HG02678 (cell line): ENCODE data around the gene OTUB2.

Source experiments
- ATAC-seq: cut with Tn5 transposase; IDR thresholded peaks from one replicate; pipeline ENCODE4 v1.9.1; 2021; ENCODE audit warnings: mild to moderate bottlenecking, moderate library complexity; ENCODE audit not compliant: unreplicated experiment

OTUB2 gene

DNA sequence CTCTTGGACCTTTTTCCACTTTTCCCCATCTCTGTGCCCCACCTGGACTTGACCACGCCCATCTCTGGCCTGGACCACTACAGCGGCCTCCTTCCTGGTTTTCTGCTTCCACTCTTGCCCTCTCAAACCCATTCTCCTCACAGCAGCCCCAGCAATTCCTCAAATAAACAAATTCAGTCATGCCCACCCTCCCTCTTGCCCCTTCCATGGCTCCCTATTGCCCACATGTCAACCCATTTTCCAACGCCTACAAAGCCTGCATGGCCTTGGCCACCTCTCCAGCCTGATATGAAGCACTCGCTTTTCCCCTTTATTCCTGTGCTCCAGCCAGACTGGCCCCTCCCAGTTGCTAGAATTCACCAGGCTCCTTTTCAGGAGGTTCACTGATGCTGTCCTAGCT is 5.9 kb upstream of the OTUB2 start:
- ATAC-seq, result no peak

GRCh38 chr14:94021001-94021400 is 5.1 kb upstream of the OTUB2 start:
- ATAC-seq, result no peak

GRCh38 chr14:94021416-94022157 is 4.6 kb upstream of the OTUB2 start:
- ATAC-seq, result no peak

- no peak for ATAC-seq
These were observed 3.4 kb upstream of the OTUB2 start for GRCh38 chr14:94022532-94023411.

- ATAC-seq, result no peak
These were observed 1.6 kb upstream of the OTUB2 start for GRCh38 chr14:94024549-94024948.

- no peak for ATAC-seq
These were observed 420 bp upstream of the OTUB2 start for GRCh38 chr14:94025720-94026119.

- ATAC-seq, result no peak
These were observed 839 bp downstream of the OTUB2 start for GRCh38 chr14:94026889-94027469.

GRCh38 chr14:94027566-94028449 is 1.7 kb downstream of the OTUB2 start:
- no peak for ATAC-seq

- no peak for ATAC-seq
These were observed 2.3 kb downstream of the OTUB2 start for GRCh38 chr14:94028450-94028826.

DNA sequence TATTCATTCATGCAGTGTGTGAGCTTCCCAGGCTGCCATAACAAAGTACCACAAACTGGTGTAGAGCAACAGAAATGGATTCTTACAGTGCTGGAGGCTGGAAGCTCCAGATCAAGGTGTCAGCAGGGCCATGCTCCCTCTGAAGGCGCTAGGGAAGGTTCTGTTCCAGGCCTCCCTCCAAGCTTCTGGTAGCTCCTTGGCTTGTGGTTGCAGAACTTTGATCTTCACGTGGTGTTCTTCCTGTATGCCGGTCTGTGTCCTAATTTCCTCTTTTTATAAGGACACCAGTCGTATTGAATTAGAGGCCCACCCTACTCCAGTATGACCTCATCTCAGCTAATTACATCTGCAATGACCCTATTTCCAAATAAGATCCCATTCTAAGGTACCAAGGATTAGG is 3.1 kb downstream of the OTUB2 start:
- ATAC-seq, result no peak

DNA sequence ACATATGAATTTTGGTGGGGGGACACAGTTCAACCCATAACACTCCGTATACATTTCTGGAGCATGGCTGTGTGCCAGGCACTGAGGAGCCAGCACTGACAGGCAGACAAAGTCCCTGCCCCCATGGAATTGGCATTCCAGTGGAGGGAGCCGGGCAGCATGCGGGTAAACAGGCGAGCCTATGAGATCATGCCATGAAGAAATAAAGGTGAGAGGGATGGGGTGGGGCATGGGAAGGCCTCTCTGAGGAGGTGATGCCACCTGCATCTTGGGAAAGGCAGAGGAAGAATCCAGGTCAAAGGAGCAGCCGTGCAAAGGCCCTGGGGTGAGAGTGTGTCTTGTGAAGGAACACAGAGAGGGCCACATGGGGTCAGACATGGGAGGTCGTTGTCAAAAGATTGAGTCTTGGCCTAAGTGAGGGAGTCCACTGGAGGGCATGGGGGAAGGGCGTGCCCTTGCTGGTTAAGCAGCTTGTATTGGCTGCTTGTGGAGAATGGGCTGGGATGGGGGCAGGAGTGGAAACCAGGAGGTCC is 3.6 kb downstream of the OTUB2 start:
- no peak for ATAC-seq

DNA sequence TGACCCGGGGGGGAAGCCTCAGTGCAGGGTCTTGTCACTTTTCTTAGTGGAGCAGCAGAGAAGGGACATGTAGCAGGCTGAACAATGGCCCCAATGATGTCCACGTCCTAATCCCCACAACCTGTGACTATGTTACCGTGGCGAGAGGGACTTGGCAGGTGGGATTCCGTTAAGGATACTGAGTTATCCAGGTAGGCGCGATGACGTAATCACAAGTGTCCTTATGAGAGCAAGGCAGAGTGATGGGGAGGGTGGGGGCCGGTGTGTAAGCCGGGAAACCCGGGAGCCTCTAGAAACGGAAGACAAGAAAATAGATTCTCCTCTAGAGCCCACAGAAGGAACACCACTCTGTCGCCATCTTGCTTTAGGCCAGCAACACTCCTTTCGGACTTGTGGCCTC is 4.4 kb downstream of the OTUB2 start:
- no peak for ATAC-seq

DNA sequence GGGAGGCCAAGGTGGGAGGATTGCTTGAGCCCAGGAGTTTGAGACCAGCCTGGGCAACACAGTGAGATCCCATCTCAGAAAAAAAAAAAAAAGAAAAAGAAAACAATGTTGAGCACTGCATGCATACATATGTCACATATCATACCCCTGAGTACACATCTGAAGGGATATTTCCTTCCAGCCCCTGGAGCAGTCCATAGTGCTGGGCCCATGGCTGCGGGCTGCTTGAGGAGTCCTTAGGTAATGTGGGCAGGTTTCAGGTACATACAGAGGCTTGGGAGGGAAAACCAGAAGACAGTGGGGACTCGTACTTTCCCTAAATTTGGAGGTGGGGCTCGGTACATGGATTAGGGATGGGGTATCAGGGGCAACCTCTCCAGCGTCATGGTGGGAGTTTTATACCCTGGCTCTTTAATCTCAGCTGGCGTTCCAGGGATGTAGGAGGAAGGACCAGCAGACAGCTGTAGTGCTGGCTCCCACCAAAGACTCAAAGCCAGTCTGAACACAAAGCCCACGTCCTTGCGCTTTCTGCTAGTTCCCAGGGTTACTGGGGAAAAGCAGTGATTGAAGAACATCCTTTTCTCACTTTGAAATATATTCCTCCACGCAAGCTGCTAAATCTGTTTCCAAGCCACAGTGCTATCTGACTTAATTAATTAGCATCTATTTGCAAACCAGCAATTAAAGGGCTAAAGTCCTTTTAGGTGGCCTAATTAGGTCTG is 5.2 kb downstream of the OTUB2 start:
- ATAC-seq, result no peak

DNA sequence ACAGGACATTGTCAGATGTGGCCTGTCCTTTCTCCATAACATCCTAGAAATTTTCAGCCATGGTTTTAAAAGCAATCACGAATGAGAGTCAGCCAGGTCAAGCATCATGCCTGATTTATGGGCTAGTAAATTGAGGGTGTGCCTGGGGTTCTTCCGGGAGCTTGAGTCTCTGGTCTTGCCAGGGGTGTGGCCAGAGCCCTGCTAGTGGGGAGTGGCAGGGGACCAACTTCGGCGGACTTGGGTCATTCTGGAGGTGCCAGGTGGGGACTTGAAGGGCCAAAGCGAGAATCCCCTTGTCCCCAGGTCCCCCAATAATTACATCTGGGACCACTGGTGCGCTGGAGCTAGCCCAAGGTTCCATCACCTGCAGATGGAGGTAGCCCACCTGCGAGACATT is 5.7 kb downstream of the OTUB2 start:
- no peak for ATAC-seq

DNA sequence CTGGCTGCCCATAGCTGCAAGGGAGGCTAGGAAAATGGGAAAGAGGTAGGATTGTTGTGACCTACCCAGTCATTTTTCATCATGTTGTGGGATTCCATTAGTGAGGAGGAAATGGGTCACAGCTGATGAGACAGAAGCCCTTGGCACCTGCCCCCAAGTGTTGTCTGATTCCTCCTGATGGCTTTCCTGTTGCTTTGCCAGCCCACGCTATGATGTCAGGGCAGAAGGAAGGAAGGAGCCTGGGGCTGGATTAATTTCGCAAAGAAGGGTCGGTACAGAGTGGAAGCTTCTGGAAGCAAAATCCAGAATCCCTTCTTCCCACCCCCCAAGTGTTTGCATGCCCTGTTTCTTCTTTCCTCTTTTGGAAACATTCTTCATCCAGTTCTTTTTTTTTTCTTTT is 8.7 kb downstream of the OTUB2 start:
- ATAC-seq, result no peak

GRCh38 chr14:94036313-94037167 is 10.4 kb downstream of the OTUB2 start:
- peak; percentile 86 for ATAC-seq

GRCh38 chr14:94037954-94038353 is 11.8 kb downstream of the OTUB2 start:
- ATAC-seq, result no peak

DNA sequence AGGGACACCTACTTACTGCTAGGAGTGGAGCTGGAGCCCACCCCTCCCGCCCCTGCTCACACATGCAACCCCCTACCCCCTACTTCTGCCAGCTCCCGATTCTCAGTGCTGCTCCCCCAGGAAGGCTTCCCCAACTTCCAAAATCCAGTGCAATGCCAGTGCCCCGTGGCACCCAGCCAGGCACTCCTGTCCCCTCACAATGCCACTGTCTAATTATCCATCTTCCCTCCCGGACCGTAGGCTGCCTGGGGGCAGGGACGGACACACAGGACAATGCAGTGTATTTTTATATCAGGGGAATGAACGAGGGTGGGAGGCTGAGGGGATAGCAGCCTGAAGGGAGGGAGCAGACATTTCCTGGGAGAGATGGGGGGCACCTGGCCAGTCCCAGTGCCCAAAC is 12.4 kb downstream of the OTUB2 start:
- no peak for ATAC-seq
